ENCODE results near the gene ZFAND3. TPM values are rescaled to one million over a fixed set of nuclear protein-coding genes. Genes with fewer than 3 reads are reported as not detected.

ZFAND3 gene
- polyA plus RNA-seq, 2 of the 4 experiments (the other 2 are of a cell fraction) = 12.0 to 50.0 TPM

DNA sequence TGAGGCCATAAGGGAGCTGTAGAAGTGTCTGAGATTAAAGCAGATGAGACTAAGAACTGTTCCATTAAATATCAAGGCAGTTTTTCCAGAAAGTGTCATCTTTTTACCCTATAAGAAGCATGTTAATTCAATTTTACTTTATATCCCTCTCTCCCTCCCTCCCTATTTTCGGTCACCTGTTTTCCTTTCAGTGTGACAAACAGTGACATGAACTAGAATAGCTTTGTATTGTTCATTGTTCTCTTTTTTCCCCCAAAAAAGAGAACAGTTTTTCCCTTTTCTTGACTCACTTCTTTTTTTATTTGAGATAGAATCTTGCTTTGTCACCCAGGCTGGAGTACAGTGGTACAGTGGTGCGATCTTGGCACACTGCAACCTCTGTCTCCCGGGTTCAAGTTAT is 269.3 kb downstream of the ZFAND3 start:
- ATAC-seq (no peak), DNase-seq (ENCODE audit: low read depth in 1 of 2, low spot score in 1 of 2) (no peak), FAIRE-seq (no peak)
- TF ChIP-seq KDM1A (IDR thresholded peaks at IDR 0.05; ENCODE audit: low read depth) = no peak
- TF ChIP-seq POLR2A (IDR thresholded peaks at IDR 0.05; ENCODE audit: low read length) = no peak
- H3K4me3 ChIP-seq = no peak overlapping the region
- no peaks in the 10 kb centered on the region for H3K9me3 ChIP-seq
- WGBS (ENCODE audit: missing lambda C conversion rate) = 92% methylated on average over 3 of the region's 3 CpGs
- no peak overlapping the region for H3K4me2 ChIP-seq
- ChIA-PET CTCF (interaction anchor here (0.5 kb wide), 1 partner anchor 409 kb away, joined by 3 read pairs; no protein-coding TSS in a partner anchor), POLR2A (no interaction called here)
- no peaks in the 10 kb centered on the region for H3K4me1 ChIP-seq
- no peak overlapping the region for H3K27ac ChIP-seq

DNA sequence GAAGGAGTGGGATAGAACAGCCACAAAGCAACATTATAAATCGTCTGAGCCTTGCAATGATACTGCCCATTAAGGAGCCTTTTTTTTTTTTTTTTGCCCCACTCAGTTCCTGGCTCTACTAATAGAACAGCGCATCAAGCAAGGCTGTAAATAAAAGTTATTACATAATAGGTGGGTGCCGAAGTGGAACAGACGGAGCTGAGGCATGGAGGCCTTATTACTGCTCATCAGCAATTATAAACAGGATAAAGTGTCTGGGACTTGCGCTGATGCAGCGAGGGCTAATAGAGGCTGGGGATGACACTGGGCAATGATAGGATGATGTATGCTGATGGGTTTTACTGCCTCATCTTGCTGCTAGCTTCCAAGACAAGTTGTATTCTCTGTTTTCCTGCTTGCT is 272.1 kb downstream of the ZFAND3 start:
- Histone ChIP-seq H3K4me1 (peaks cover 12% of the 10 kb centered on the region), H3K27ac (no peak overlapping the region), H3K9me3 (no peaks in the 10 kb centered on the region), H3K4me2 (no peak overlapping the region), H3K4me3 (no peak overlapping the region)
- CTCF ChIA-PET = no interaction called here
- ATAC-seq (no peak), FAIRE-seq (no peak), DNase-seq (ENCODE audit: low read depth in 1 of 2, low spot score in 1 of 2) (no peak)
- TF ChIP-seq TFCP2L1 (CRISPR knock-in tag; IDR thresholded peaks at IDR 0.05) = no peak
- TF ChIP-seq, protein P1, sequence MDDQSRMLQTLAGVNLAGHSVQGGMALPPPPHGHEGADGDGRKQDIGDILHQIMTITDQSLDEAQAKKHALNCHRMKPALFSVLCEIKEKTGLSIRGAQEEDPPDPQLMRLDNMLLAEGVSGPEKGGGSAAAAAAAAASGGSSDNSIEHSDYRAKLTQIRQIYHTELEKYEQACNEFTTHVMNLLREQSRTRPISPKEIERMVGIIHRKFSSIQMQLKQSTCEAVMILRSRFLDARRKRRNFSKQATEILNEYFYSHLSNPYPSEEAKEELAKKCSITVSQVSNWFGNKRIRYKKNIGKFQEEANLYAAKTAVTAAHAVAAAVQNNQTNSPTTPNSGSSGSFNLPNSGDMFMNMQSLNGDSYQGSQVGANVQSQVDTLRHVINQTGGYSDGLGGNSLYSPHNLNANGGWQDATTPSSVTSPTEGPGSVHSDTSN (IDR thresholded peaks at IDR 0.05) = no peak
- no peak for TF ChIP-seq MAZ (IDR thresholded peaks at IDR 0.05; ENCODE audit: borderline replicate concordance, low read depth, low read length)
- TF ChIP-seq PHF8 (IDR thresholded peaks at IDR 0.05; ENCODE audit: borderline replicate concordance, low read depth) = no peak
- no peak for TF ChIP-seq EHF (CRISPR knock-in tag; IDR thresholded peaks at IDR 0.05)
- TF ChIP-seq TP53 (CRISPR knock-in tag; IDR thresholded peaks at IDR 0.05) = no peak
- TF ChIP-seq ZFP36 (IDR thresholded peaks at IDR 0.05; ENCODE audit: borderline replicate concordance, partially characterized antibody) = no peak
- WGBS (ENCODE audit: missing lambda C conversion rate) = 83% methylated on average over 6 of the region's 6 CpGs
- POLR2A ChIA-PET = no interaction called here

DNA sequence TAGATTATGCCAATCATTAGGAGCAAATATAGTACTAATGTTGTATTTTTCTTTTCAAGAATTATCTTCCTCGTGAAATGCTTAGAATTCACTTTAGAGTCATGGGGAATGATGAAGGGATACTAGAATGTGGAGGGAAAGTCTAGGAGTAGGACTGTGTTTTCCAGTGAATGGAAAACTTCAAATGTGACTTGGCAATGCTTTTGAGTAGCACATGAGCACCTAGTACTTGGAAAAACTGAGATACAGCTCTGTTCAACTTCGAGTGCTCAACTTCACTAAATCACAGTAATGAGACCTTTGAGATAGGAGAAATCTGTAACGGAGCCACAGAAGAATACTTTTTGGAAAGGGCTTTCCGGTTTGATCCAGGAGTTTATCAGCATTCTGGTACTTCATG is 272.9 kb downstream of the ZFAND3 start:
- WGBS (ENCODE audit: missing lambda C conversion rate) = 87% methylated on average over 4 of the region's 4 CpGs
- POLR2A ChIA-PET = no interaction called here
- peaks cover 12% of the 10 kb centered on the region for H3K4me1 ChIP-seq

DNA sequence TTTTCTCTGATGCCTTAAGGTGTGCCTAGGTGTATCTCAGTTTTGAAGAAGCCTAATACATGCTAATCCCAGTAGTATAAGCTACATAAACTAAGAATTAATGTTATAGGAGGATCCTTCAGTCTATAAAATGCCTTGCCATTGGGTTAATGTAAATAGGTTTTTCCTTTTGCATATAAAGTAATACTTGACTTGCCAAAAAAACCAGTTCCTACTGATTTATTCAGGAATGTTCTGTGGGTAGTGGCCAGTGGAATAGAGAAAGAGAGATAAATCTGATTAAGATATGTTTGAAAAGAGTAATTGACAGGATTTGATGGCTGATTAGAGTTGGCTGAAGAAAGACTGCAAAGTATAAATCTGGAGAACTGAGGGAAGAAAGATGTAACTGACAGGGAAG is 273.4 kb downstream of the ZFAND3 start:
- FAIRE-seq (no peak), DNase-seq (ENCODE audit: low read depth in 1 of 2, low spot score in 1 of 2) (no peak), ATAC-seq (no peak)
- H3K4me3 ChIP-seq = no peak overlapping the region
- ChIA-PET POLR2A (no interaction called here), CTCF (interaction anchor here (0.6 kb wide), 1 partner anchor 41 kb away, joined by 3 read pairs; no protein-coding TSS in a partner anchor)
- no peak overlapping the region for H3K4me2 ChIP-seq
- no peak overlapping the region for H3K27ac ChIP-seq
- no peaks in the 10 kb centered on the region for H3K9me3 ChIP-seq
- peaks cover 12% of the 10 kb centered on the region for H3K4me1 ChIP-seq
- no peak for TF ChIP-seq MAFK (IDR thresholded peaks at IDR 0.05; ENCODE audit: partially characterized antibody)
- no peak for TF ChIP-seq ZC3H11A (IDR thresholded peaks at IDR 0.05)
- TF ChIP-seq JUNB (IDR thresholded peaks at IDR 0.05) = no peak
- no peak for TF ChIP-seq HEYL (CRISPR knock-in tag; IDR thresholded peaks at IDR 0.05)
- TF ChIP-seq CHD4 (IDR thresholded peaks at IDR 0.05; ENCODE audit: borderline replicate concordance) = no peak
- TF ChIP-seq, protein P2, sequence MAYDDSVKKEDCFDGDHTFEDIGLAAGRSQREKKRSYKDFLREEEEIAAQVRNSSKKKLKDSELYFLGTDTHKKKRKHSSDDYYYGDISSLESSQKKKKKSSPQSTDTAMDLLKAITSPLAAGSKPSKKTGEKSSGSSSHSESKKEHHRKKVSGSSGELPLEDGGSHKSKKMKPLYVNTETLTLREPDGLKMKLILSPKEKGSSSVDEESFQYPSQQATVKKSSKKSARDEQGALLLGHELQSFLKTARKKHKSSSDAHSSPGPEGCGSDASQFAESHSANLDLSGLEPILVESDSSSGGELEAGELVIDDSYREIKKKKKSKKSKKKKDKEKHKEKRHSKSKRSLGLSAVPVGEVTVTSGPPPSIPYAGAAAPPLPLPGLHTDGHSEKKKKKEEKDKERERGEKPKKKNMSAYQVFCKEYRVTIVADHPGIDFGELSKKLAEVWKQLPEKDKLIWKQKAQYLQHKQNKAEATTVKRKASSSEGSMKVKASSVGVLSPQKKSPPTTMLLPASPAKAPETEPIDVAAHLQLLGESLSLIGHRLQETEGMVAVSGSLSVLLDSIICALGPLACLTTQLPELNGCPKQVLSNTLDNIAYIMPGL (CRISPR knock-in tag; IDR thresholded peaks at IDR 0.05; ENCODE audit: borderline replicate concordance) = no peak
- no peak for TF ChIP-seq NFE2L2 (conservative IDR thresholded peaks at IDR 0.05; ENCODE audit: low read length)
- TF ChIP-seq CBX2 (IDR thresholded peaks at IDR 0.05; ENCODE audit: borderline replicate concordance, low read depth) = no peak
- TF ChIP-seq, protein P3, sequence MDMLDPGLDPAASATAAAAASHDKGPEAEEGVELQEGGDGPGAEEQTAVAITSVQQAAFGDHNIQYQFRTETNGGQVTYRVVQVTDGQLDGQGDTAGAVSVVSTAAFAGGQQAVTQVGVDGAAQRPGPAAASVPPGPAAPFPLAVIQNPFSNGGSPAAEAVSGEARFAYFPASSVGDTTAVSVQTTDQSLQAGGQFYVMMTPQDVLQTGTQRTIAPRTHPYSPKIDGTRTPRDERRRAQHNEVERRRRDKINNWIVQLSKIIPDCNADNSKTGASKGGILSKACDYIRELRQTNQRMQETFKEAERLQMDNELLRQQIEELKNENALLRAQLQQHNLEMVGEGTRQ (IDR thresholded peaks at IDR 0.05) = no peak

More for the DNA sequence above, 272.9 kb downstream of the ZFAND3 start:
- no peak overlapping the region for H3K4me2 ChIP-seq
- no peaks in the 10 kb centered on the region for H3K9me3 ChIP-seq
- CTCF ChIA-PET = no interaction called here
- ATAC-seq = no peak
- no peak for FAIRE-seq
- TF ChIP-seq ESRRA (IDR thresholded peaks at IDR 0.05; ENCODE audit: borderline replicate concordance, low read length) (no peak), NR3C1 (IDR thresholded peaks at IDR 0.05) (no peak)
- H3K4me3 ChIP-seq = no peak overlapping the region
- no peak for DNase-seq (ENCODE audit: low read depth in 1 of 2, low spot score in 1 of 2)
- H3K27ac ChIP-seq = no peak overlapping the region

Data from A549 (cell line).